H1 (cell line): ENCODE data around the gene NCK1. TPM values are rescaled to one million over a fixed set of nuclear protein-coding genes. Genes with fewer than 3 reads are reported as not detected.

Source experiments
- CBX8 ChIP-seq: fragments of 300-800, 300-1000 bp; sonication (generic); IDR thresholded peaks from 2 replicates; pipeline ENCODE4 v1.7.1; 2016; ENCODE audit warnings: low read depth, low read length, borderline replicate concordance
- JUN ChIP-seq: IDR thresholded peaks from 2 replicates; pipeline ENCODE4 v1.6.1; 2011; ENCODE audit warnings: low read depth, mild to moderate bottlenecking, improper control_type of control experiment, low read length
- RNF2 ChIP-seq: fragments of 200-900, 300-1000 bp; sonication (generic); IDR thresholded peaks from 2 replicates; pipeline ENCODE4 v1.7.1; 2016; ENCODE audit warnings: borderline replicate concordance, low read depth, mild to moderate bottlenecking, antibody characterized with exemption, low read length; ENCODE audit not compliant: poor library complexity, severe bottlenecking; ENCODE audit errors: missing control alignments
- TAF7 ChIP-seq: optimal IDR thresholded peaks from 2 replicates; pipeline ENCODE3; 2011; ENCODE audit warnings: low read depth, mild to moderate bottlenecking, inconsistent platforms, low read length, moderate library complexity, borderline replicate concordance
- USF2 ChIP-seq: IDR thresholded peaks from 2 replicates; pipeline ENCODE4 v1.6.1; 2011; ENCODE audit warnings: low read length, improper control_type of control experiment
- polyA plus RNA-seq, 7 experiments: library from polyadenylated mRNA; depleted of rRNA in 3 of 7; stranded (reverse) in 5 of 7; unstranded in 2 of 7; fragments of >200 nt in 5 of 7; fragments of 200-250 nt in 2 of 7; gene quantifications; 1 replicate in 5 of 7; 2 replicates in 1 of 7; 4 replicates in 1 of 7; pipeline versions ENCODE4 v1.2.1 to v1.2.3, GENCODE V29; 2011 to 2013; ENCODE audit warnings: missing spikeins in 2 of 7, mixed read lengths in 2 of 7
- total RNA-seq: library from RNA; stranded (reverse); fragmentation: NEBNext Ultra II Directional; extraction: Animal tissue kit (Norgen Biotek cat#: 25700); gene quantifications from 2 replicates; pipeline ENCODE4 v1.2.1, GENCODE V29; 2021

The NCK1 gene
- total and polyA plus RNA-seq, 2 of the 8 experiments (the other 6 are each of a cell fraction or from before 2014, with no cell fraction given) = 10.0 to 28.5 TPM

GRCh38 chr3:136988651-136989050 lies 126.6 kb downstream of the NCK1 start (continued):
- TF ChIP-seq JUN (no peak), TAF7 (no peak), CBX8 (no peak), USF2 (no peak), RNF2 (no peak)
